Activated CD4-positive, alpha-beta T cell treated with anti-CD3 and anti-CD28 coated beads, Interleukin-2, amount 50 U/mL, for 48 hours (primary cell): Measurements from ENCODE around the gene XRCC4.
"Not testable (repeated sequence)": the region's sequence is repeated elsewhere in the genome, so short reads cannot be mapped to it uniquely, and the experiment has no call there.

Experiments
- DNase-seq, 2 experiments: peaks; one replicate each; pipeline ENCODE4 v3.0.0-alpha.2; 2020

XRCC4 gene

GRCh38 chr5:83355482-83356014, 278.2 kb downstream of the XRCC4 start:
- DNase-seq, result not testable (repeated sequence)

GRCh38 chr5:83357621-83358231, 280.4 kb downstream of the XRCC4 start:
- DNase-seq, result no peak

- no peak for DNase-seq
Measured at GRCh38 chr5:83360573-83360972, 283.2 kb downstream of the XRCC4 start.

DNA sequence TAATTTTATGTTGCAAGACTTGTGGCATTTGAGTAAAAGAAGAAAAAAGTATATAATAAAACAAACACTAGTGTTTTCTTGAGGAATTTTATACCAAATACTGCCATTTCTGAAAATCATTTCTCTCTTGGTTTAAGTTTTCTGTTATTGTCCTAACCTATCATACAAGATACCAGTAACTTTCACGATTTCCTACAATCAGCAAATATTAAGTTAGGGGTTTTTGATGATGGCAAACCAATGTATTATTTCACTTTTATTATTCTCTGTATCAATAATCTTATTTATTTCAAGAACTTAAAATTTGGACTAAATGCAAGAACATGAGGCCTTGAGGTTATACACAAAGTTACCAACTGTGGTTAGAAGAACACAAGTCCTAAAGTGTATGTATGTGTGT, 285.2 kb downstream of the XRCC4 start:
- no peak for DNase-seq

- no peak for DNase-seq
Measured at GRCh38 chr5:83363111-83363885, 286.0 kb downstream of the XRCC4 start.

DNA sequence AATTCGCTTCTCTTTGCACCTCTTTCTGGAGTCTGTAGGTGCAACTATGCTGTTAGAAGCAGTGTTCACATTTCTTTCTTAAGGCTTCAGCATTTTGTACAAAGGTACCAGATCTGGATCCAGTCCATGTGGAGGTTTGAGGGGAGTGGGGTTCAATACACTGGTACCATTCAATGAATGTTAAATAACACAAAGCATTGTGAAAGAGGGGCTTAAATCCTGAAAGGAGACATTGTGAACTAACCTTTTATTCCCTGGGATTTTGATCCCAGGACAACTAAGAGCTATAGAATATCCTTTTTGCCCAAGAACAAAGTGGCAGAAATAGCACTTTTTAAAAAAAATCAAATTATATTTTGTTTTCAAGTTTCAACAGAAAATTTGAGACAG, 286.5 kb downstream of the XRCC4 start:
- no peak for DNase-seq

- DNase-seq, result no peak
Measured at GRCh38 chr5:83364312-83365299, 287.3 kb downstream of the XRCC4 start.

GRCh38 chr5:83368319-83368718, 291.0 kb downstream of the XRCC4 start:
- DNase-seq, result no peak

DNA sequence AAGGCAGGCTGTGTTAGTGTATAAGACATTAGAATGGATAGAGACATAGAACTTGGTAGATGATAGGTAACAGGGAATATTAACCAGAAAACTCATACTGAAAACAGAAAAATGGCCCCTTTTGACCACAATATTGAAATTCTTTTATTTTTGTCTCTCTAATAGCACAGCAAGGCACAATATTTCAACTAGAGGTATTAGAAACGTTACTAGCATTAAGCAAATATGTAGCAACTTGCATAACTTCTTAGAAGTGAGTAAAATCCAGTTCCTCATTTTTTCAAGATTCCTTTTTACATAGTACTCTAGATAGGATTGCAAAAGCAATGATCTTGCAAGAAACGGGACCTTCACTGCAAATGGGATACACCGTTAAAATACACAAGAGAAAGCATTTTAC, 291.5 kb downstream of the XRCC4 start:
- DNase-seq, result no peak

DNA sequence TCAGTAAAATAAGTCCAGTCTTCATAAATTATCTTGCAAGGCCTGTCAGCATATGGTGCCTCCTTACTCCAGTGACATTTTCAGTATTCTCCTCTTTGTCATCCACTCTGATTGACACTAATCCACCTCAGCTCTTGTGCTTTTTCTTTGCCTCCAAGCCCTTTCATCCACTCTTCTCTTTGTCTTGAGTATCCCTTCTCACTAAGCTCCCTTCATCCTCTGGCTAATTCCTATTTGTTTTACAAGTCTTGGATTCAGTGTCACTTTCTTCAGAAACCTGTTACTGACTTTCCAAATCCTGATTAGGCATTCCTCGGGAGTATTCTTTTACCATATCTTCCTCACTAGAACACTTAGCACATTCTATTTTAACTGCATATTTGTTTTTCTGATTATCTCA, 293.6 kb downstream of the XRCC4 start:
- no peak for DNase-seq

- no peak for DNase-seq
Measured at GRCh38 chr5:83371726-83372125, 294.4 kb downstream of the XRCC4 start.

DNA sequence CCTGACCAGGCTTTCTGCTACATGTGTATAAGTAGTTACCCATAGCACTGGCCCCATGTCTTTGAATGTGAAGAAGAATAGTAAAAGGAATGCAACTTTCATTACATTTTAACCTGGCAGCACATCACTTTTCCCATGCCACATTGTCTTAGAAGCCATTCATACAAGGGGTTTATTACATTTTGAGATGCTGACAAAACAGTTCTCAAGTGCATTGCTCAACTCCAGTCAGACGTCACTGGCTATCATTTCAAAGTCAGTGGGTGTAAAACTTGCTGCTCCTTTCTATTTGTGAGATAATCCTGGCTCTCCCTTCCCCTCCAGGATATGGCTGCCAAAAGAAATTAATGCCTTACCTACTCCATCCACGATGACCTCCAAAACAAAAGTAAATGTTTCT, 297.2 kb downstream of the XRCC4 start:
- no peak for DNase-seq

- no peak for DNase-seq
Measured at GRCh38 chr5:83375049-83375745, 297.9 kb downstream of the XRCC4 start.

DNA sequence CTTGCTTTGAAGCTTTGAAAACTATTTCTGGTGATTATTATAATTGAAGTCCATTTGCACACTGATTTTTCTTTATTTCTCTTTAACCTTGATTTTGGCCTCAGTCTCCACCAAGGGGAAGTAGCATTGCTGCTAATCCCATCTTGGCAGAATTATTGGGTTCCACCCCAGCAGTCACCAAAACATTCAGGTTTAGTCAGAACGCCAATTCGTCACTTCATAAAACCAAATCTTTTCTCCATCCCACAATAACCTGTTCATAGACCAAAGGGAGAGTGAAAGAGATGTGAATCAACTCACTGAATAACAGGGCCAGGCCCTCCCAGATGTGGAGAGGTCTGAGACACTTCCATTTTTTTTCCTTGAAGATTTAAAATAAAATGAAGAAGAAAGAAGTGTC, 299.1 kb downstream of the XRCC4 start:
- no peak for DNase-seq

DNA sequence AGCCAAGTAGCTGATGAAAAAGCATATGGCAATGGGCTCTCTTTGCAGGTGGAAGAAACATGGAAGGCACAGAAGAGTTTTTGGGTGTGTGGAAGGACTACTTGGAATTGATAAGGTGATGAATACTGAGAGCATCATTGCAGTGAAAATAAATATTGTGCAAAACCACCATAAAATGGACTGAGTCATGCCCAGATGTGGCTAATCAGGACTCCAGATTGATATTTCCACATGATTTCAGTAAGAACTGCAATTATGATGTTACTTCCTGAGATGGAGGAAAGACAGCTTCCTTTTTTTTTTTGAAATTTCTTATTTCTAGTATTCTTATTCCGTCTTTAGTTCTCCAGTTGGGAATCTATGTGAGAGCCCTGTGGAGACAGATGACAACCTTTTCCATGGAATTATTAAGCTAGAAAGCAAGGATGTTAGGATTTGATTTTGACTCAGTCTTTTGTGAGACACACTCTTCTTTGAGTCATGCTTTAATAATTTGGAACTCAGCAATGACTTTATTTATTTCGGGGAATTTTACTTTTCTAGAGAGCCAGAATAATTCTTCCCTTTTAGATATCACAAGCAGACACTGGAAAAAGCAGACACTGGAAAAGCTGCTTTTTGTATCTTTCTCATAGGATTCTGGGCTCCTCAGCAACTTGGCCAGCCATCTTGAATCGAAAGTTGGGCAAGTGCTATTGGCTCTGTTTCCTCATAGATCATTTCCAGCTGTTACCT, 300.0 kb downstream of the XRCC4 start:
- DNase-seq, result no peak

- DNase-seq, result no peak
Measured at GRCh38 chr5:83378624-83379289, 301.4 kb downstream of the XRCC4 start.

DNA sequence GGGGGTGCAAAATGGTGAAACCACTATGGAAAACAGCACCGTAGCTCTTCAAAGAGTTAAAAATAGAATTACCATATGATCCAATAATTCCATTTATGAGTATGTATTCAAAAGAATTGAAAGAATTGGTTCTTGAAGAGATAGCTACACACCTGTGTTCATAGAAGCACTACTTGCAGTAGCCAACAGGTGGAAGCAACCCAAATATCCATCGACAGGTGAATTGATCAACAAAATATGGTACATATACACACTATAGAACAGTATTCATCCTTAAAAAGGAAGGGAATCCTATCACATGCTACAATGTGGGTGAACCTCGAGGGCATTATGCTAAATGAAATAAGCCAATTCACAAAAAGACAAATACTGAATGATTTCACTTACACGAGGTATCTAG, 308.5 kb downstream of the XRCC4 start:
- no peak for DNase-seq

- no peak for DNase-seq
Measured at GRCh38 chr5:83387041-83387440, 309.7 kb downstream of the XRCC4 start.

- DNase-seq, result no peak
Measured at GRCh38 chr5:83388608-83389007, 311.3 kb downstream of the XRCC4 start.

DNA sequence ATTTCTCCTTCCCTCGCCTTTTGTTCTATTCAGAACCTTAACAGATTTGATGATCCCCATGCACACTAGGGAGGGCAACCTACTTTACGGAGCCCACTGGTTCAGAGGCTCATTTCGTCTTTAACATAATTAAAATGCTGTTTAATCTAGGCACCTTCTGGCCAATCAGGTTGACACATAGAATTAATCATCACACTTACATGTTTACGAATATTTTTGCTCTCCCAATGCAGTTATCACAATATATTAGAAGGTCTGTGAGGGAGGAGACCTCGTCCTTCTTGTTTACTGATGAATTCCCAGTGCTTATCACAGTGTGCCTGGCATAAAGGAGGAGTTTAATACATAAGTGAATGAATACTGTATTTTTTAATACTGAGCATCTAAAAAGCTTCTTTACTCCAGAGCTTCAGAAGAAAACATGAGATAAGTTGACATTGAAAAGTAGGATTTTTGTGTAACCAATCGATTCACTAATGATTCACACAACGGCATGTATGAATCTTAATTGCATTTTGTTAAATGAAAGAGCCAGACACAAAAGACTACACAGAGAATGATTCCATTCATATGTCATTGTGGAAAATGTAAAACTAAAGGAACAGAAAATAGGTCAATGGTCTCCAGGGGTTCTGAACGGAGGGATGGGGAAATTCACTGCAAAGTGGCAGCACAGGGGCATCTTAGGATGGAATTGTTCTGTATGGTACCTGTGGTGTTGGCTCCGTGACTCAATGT, 315.6 kb downstream of the XRCC4 start:
- DNase-seq, result no peak

GRCh38 chr5:83393504-83393866, 316.1 kb downstream of the XRCC4 start:
- no peak for DNase-seq
